Activated CD8-positive, alpha-beta memory T cell treated with anti-CD3 and anti-CD28 coated beads, Interleukin-2, amount 50 U/mL, for 24 hours (primary cell): ENCODE results near the gene RMC1.
"Not testable (repeated sequence)": the region's sequence is repeated elsewhere in the genome, so short reads cannot be mapped to it uniquely, and the experiment has no call there.

ENCODE experiments used
- DNase-seq: peaks from one replicate; pipeline ENCODE4 v3.0.0-alpha.2; 2020; ENCODE audit errors: extremely low read depth

The RMC1 gene

GRCh38 chr18:23563377-23564043 lies 60.2 kb downstream of the RMC1 start:
- DNase-seq: no peak

- DNase-seq: no peak
Observed at GRCh38 chr18:23565916-23566547, 62.7 kb downstream of the RMC1 start.

GRCh38 chr18:23567671-23568070 lies 64.4 kb downstream of the RMC1 start:
- DNase-seq: no peak

- no peak for DNase-seq
Observed at GRCh38 chr18:23568281-23569138, 65.2 kb downstream of the RMC1 start.

- no peak for DNase-seq
Observed at GRCh38 chr18:23569299-23570063, 66.2 kb downstream of the RMC1 start.

GRCh38 chr18:23570912-23571504 lies 67.7 kb downstream of the RMC1 start:
- DNase-seq: no peak

GRCh38 chr18:23572012-23572411 lies 68.7 kb downstream of the RMC1 start:
- no peak for DNase-seq

GRCh38 chr18:23572570-23572969 lies 69.3 kb downstream of the RMC1 start:
- DNase-seq: no peak

GRCh38 chr18:23573020-23573419 lies 69.7 kb downstream of the RMC1 start:
- no peak for DNase-seq

GRCh38 chr18:23573626-23574431 lies 70.5 kb downstream of the RMC1 start:
- DNase-seq: no peak

GRCh38 chr18:23574611-23575308 lies 71.4 kb downstream of the RMC1 start:
- no peak for DNase-seq

GRCh38 chr18:23575309-23575651 lies 72.0 kb downstream of the RMC1 start:
- no peak for DNase-seq

- not testable (repeated sequence) for DNase-seq
Observed at GRCh38 chr18:23577521-23577920, 74.2 kb downstream of the RMC1 start.

- DNase-seq: no peak
Observed at GRCh38 chr18:23578067-23578701, 74.9 kb downstream of the RMC1 start.

- DNase-seq: no peak
Observed at GRCh38 chr18:23578891-23579653, 75.8 kb downstream of the RMC1 start.

GRCh38 chr18:23580677-23581367 lies 77.5 kb downstream of the RMC1 start:
- no peak for DNase-seq
